ENCODE measurements around the gene NACC1. TPM values are rescaled to one million over a fixed set of nuclear protein-coding genes. Genes with fewer than 3 reads are reported as not detected.
A peak's percentile ranks its signal among the peaks of the same experiment; 100 is the strongest.

NACC1 gene
- total and polyA plus RNA-seq, 2 of the 8 experiments (the other 6 are each of a cell fraction or from before 2014, with no cell fraction given), result 234 to 301 TPM

DNA sequence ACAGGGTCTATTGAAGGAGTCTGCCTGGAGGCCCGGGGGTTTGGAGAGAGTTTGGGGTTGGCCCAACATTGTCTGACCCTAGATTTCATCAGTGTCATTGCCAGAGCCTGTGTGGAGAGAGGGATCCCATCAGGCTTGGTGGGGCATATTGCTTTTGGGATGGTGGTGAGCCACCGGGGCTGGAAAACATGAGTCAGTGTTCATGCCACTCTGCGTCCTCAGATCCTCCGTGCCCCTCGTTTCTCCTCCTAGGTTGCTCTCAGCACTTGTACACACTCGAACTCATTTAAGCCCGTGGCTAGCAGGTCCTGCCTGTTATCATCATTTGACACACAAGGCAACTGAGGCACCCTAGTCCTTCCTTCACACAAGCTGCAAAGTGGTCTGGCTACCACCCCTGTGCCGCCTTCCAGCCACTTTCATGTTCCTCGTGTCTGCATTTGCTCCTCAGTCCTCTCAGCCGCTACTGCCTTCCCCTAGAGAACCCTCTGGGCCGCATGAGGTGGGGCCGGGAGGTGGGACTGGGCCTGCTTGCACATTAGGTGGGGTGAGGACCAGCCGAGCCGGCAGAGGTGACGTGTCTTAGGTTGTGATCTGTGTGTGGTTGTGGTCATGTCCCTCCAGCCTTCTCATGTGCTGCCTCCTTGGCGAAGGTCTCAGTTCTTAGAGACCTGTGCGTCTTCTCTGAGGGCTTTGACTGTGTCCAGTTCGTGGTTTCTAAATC, 3.6 kb downstream of the NACC1 start:
- Histone ChIP-seq H3K36me3 (ENCODE audit: control insufficient read depth in 2 of 4, insufficient read depth in 4 of 4, low read length in 3 of 4) (peaks cover 4 to 11% (median 6%) of the 10 kb centered on the region in 4 experiments; a peak in 5 of 8 replicates), H3K27me3 (replicated peaks in 1 of 4; ENCODE audit: control insufficient read depth in 3 of 4, extremely low read depth in 1 of 4, insufficient read depth in 3 of 4, low read length in 3 of 4) (no peaks in the 10 kb centered on the region), H3K14ac (ENCODE audit: insufficient read length) (no peak overlapping the region), H3K9ac (replicated peaks in 1 of 4; ENCODE audit: extremely low read depth in 1 of 4, low read depth in 3 of 4, low read length in 3 of 4) (no peak overlapping the region; a peak in 1 of 7 replicates), H2BK120ac (replicated peaks; ENCODE audit: low read depth, low read length) (no peak overlapping the region), H4K8ac (ENCODE audit: extremely low read depth, insufficient read depth, low read length) (no peak overlapping the region; the same call in 1 of the 2 replicates), H2BK5ac (ENCODE audit: low read depth, low read length) (peak overlapping the region; percentile 78; the same call in 1 of the 2 replicates), H2AK5ac (ENCODE audit: low read depth, low read length) (peak overlapping the region; percentile 15; the same call in 1 of the 2 replicates), H3K4me3 (ENCODE audit: extremely low read depth in 1 of 4, insufficient read depth in 2 of 4, low read depth in 3 of 4, low read length in 4 of 4) (no peak overlapping the region), H4K91ac (replicated peaks; ENCODE audit: insufficient read length, low read length) (no peak overlapping the region), H3K18ac (ENCODE audit: extremely low read depth, low read length) (peak overlapping the region; percentile 48; the same call in 1 of the 2 replicates), H3K4me2 (ENCODE audit: insufficient read depth in 1 of 2, low read depth in 2 of 2, low read length in 2 of 2) (peak overlapping the region; percentile 5 to 81; a peak in 3 of 4 replicates), H3K79me1 (ENCODE audit: low read depth, low read length) (peaks cover 42% of the 10 kb centered on the region), H2BK12ac (ENCODE audit: low read depth, low read length) (peak overlapping the region; percentile 90; the same call in 1 of the 2 replicates), H4K5ac (ENCODE audit: insufficient read length, low read depth, low read length) (no peak overlapping the region), H3K23me2 (ENCODE audit: low read depth, low read length) (peaks cover 6% of the 10 kb centered on the region; the same call in 1 of the 2 replicates), H3K23ac (ENCODE audit: insufficient read length) (no peak overlapping the region), H2AFZ (ENCODE audit: low read length) (no peak overlapping the region), H3K56ac (replicated peaks; ENCODE audit: insufficient read length, low read depth, low read length) (no peak overlapping the region), H2BK20ac (ENCODE audit: low read length) (no peak overlapping the region), H4K20me1 (replicated peaks in 1 of 2; ENCODE audit: control insufficient read depth in 1 of 2, insufficient read depth in 2 of 2, low read length in 2 of 2) (peaks cover 54 to 59% of the 10 kb centered on the region in 2 experiments), H3K79me2 (ENCODE audit: control insufficient read depth in 1 of 2, insufficient read depth in 2 of 2, low read length in 2 of 2) (peaks cover 58 to 82% of the 10 kb centered on the region in 2 experiments), H3K4ac (replicated peaks; ENCODE audit: insufficient read length, low read depth, low read length) (no peak overlapping the region), H3K4me1 (replicated peaks in 1 of 4; ENCODE audit: control insufficient read depth in 3 of 4, insufficient read depth in 4 of 4, low read length in 3 of 4) (peaks cover 14 to 36% (median 25%) of the 10 kb centered on the region in 4 experiments), H2BK15ac (ENCODE audit: low read length) (no peak overlapping the region; the same call in 1 of the 2 replicates), H3K27ac (ENCODE audit: low read depth, low read length) (no peak overlapping the region; the same call in 1 of the 2 replicates), H3K9me3 (ENCODE audit: insufficient read depth in 2 of 2, low read depth in 1 of 2, low read length in 1 of 2) (no peaks in the 10 kb centered on the region)
- FAIRE-seq, result no peak
- ChIA-PET CTCF (ENCODE audit: partially characterized antibody) (interaction anchor here (1.6 to 2.8 kb wide), 3 partner anchors 20 to 156 kb away, joined by 4 to 7 read pairs (median 6); no protein-coding TSS in a partner anchor), POLR2A (ENCODE audit: partially characterized antibody) (interaction anchor here (0.6 to 19.5 kb wide), 9 partner anchors 11 to 156 kb away, joined by 3 to 228 read pairs (median 5); partner anchors contain the start of genes IER2, LYL1 and STX10)
- no peak for TF ChIP-seq RXRA (IDR thresholded peaks at IDR 0.05; ENCODE audit: insufficient read depth, low read depth, low read length)
- peak in 1 of 2 experiments; percentile 11; a peak in 1 of 3 replicates for TF ChIP-seq POLR2A (IDR thresholded peaks at IDR 0.05; ENCODE audit: control extremely low read depth in 1 of 2, low read depth in 2 of 2, low read length in 2 of 2)
- WGBS, 2 experiments (ENCODE audit: extremely low coverage in 1 of 2, insufficient coverage in 1 of 2, insufficient read length in 1 of 2, insufficient replicate concordance in 2 of 2, low coverage in 1 of 2, low lambda C conversion rate in 2 of 2, missing lambda C conversion rate in 1 of 2), result 87% methylated on average over 18 of the region's 18 CpGs; no CpG with 5 or more reads in 1 of the 2 experiments
- no peak for DNase-seq (ENCODE audit: low read depth in 1 of 2, low spot score in 2 of 2)

Measured in H1 (cell line).